Kidney epithelial cell (primary cell): ENCODE measurements around the gene CEP76. TPM values are rescaled to one million over a fixed set of nuclear protein-coding genes. Genes with fewer than 3 reads are reported as not detected.
A peak's percentile ranks its signal among the peaks of the same experiment; 100 is the strongest.

Experiments
- DNase-seq: peaks from one replicate; pipeline ENCODE4 v3.0.0-alpha.2; 2010; ENCODE audit warnings: low read depth
- H3K27me3 ChIP-seq: 2 replicates; pipeline ENCODE4 v1.6.0; 2011; ENCODE audit warnings: low read length; ENCODE audit not compliant: control insufficient read depth, insufficient read depth
- H3K36me3 ChIP-seq: 2 replicates; pipeline ENCODE4 v1.5.1; 2011; ENCODE audit warnings: low read length; ENCODE audit not compliant: control insufficient read depth, insufficient read depth
- H3K4me3 ChIP-seq: 2 replicates; pipeline ENCODE4 v1.5.1; 2011; ENCODE audit warnings: low read depth, mild to moderate bottlenecking, control low read depth, low read length
- CTCF ChIP-seq: IDR thresholded peaks from 2 replicates; pipeline ENCODE4 v1.5.1; 2011; ENCODE audit warnings: mild to moderate bottlenecking, moderate library complexity, low read length, control low read depth, inconsistent platforms; ENCODE audit not compliant: insufficient read depth, poor library complexity, severe bottlenecking
- total RNA-seq: library from RNA; depleted of rRNA; stranded (reverse); fragments of >200 nt; gene quantifications from 2 replicates; pipeline ENCODE4 v1.2.3, GENCODE V29; 2015

CEP76 gene, protein sequence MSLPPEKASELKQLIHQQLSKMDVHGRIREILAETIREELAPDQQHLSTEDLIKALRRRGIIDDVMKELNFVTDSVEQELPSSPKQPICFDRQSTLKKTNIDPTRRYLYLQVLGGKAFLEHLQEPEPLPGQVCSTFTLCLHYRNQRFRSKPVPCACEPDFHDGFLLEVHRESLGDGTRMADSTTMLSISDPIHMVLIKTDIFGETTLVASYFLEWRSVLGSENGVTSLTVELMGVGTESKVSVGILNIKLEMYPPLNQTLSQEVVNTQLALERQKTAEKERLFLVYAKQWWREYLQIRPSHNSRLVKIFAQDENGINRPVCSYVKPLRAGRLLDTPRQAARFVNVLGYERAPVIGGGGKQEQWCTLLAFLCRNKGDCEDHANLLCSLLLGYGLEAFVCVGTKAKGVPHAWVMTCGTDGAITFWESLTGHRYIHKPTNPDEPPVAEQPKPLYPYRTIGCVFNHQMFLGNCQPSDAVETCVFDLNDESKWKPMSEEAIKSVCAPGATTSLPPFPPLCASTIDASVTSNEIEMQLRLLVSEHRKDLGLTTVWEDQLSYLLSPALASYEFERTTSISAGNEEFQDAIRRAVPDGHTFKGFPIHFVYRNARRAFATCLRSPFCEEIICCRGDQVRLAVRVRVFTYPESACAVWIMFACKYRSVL
- 3.7 and 7.6 TPM in 2 replicates for total RNA-seq

GRCh38 chr18:12702221-12703095 is at the start of gene CEP76, which contains the start of gene PSMG2:
TSS of gene CEP76 (minus strand) at chr18:12702723. CDS start at chr18:12702548, 175 bp downstream.
TSS of gene PSMG2 (plus strand) at chr18:12703042. CDS start at chr18:12703108, 66 bp downstream.
- peak; percentile 44 for DNase-seq

GRCh38 chr18:12751891-12752290 is 49.4 kb upstream of the CEP76 start:
- no peaks in the 10 kb centered on the region for H3K27me3 ChIP-seq
- no peak overlapping the region for H3K4me3 ChIP-seq
- DNase-seq: no peak
- no peaks in the 10 kb centered on the region for H3K36me3 ChIP-seq
- TF ChIP-seq CTCF: no peak

More at GRCh38 chr18:12702221-12703095, at the start of gene CEP76, which contains the start of gene PSMG2:
- Histone ChIP-seq H3K36me3 (no peaks in the 10 kb centered on the region), H3K4me3 (peak within 1 kb of the TSS; percentile 97), H3K27me3 (no peaks in the 10 kb centered on the region)
- TF ChIP-seq CTCF: no peak

DNA sequence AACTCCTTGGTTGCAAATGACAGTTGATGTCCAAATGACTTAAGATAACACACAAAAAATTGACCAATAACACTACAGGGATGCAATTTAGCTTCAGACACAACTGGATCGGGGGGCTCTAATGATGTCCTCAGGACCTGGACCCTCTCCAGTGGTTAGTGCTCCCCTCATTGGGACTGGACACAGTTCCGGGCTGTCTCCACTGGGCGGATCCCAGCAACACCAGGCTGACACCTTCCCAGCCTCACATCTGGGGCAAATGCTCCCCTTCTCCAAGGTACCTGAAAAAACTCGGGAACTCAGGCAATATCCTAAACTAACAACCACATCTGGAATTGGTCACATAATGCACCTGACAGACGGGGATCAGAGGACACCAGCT is 49.0 kb upstream of the CEP76 start:
- no peaks in the 10 kb centered on the region for H3K36me3 ChIP-seq
- DNase-seq: no peak
- no peak overlapping the region for H3K4me3 ChIP-seq
- no peaks in the 10 kb centered on the region for H3K27me3 ChIP-seq
- TF ChIP-seq CTCF: no peak

DNA sequence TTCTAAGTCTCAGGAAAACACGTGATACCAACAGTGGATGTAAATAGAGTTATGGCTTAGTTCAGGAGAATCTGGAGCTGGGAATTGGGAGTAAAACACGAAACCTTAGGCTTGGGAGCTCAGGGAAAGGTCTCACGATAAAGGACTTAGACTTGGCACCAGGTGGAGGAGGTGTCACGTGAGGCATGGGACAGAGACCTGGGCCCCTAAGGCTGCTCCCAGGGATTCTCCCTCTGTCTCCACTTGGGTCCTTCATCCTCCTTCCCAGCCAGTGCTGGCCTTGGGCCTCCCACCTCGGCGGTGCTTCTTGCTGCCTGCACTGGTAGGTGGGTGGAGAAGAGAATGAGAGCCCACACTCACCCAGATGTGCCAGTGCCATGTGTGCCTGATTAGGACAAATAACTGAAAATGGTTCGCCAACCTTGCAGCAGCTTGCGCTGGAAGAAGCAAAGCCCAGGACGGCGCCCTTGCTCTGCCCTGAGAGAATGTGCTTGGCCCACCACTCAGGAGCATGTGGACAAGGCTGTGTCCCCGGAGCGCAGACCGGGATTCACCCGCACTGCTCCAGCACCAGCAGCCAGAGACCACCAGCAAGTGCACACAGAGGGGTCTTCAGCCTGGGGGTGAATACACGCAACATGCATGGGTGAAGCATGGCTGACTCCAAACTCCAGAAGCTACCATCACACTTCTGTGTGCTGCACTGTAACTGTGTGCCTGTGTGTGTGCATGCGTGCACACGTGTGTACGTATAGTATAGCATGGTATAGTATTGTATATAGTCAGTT is 48.4 kb upstream of the CEP76 start:
- no peak for DNase-seq
- TF ChIP-seq CTCF: no peak
- Histone ChIP-seq H3K4me3 (no peak overlapping the region), H3K27me3 (no peaks in the 10 kb centered on the region), H3K36me3 (no peaks in the 10 kb centered on the region)

DNA sequence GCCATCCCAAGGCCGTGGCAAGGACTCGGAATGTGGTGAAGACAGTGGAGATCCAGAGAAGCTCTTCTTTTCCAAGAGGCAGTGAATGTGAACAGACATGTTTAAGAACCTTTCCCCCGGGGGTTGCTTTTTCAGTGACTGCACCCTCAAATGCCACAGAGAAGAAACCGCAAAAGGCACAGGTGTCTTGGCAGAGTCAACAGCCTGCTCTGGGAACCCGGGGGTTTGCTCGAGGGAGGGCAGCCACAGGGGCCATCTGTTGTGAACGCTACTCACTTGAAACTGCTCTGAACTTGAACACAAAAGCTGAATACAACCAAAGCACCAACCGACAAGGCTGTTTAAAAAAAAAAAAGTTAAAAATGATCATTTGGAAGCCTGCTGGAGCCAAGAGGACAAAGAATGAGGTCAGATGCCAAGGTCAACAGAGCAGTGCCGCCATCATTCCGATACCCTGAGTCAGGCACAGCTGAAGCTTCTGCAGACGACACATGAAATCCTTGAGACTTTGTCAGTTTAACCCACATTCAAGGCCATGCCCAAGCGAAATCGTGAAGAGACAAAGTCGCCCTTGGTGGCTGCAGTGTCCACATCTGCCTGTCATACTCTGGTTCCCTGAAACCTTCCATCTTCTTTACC is 47.7 kb upstream of the CEP76 start:
- DNase-seq: no peak
- TF ChIP-seq CTCF: no peak
- Histone ChIP-seq H3K4me3 (no peak overlapping the region), H3K36me3 (no peaks in the 10 kb centered on the region), H3K27me3 (no peaks in the 10 kb centered on the region)
